Stimulated activated naive CD8-positive, alpha-beta T cell treated with anti-CD3 and anti-CD28 coated beads, Interleukin-15, Interleukin-2, amounts not matched to agents 100 U/mL and 50 U/mL, for 24 hours (primary cell): ENCODE measurements around the gene ADGRV1.
"Not testable (repeated sequence)": the region's sequence is repeated elsewhere in the genome, so short reads cannot be mapped to it uniquely, and the experiment has no call there.

Experiments used
- ATAC-seq: fragments of 150-1000 bp; cut with Tn5 transposase; one replicate; pipeline ENCODE4 v1.10.0; 2021
- DNase-seq: peaks from one replicate; pipeline ENCODE4 v3.0.0; 2021

Gene ADGRV1

GRCh38 chr5:90553711-90554110 lies 4.9 kb upstream of the ADGRV1 start:
- ATAC-seq = no peak

GRCh38 chr5:90554358-90555006 lies 4.1 kb upstream of the ADGRV1 start:
- DNase-seq (no peak), ATAC-seq (no peak)

More at GRCh38 chr5:90553711-90554110, 4.9 kb upstream of the ADGRV1 start:
- no peak for DNase-seq

GRCh38 chr5:90555666-90556065 lies 2.9 kb upstream of the ADGRV1 start:
- DNase-seq (no peak), ATAC-seq (no peak)

- ATAC-seq = no peak
Measured at GRCh38 chr5:90557391-90557790, 1.2 kb upstream of the ADGRV1 start.

GRCh38 chr5:90557871-90558270 lies 726 bp upstream of the ADGRV1 start:
- no peak for DNase-seq
- ATAC-seq = no peak

More at GRCh38 chr5:90557391-90557790, 1.2 kb upstream of the ADGRV1 start:
- DNase-seq = no peak

GRCh38 chr5:90560771-90561170 lies 2.2 kb downstream of the ADGRV1 start:
- no peak for DNase-seq
- ATAC-seq = no peak

GRCh38 chr5:90561766-90562165 lies 3.2 kb downstream of the ADGRV1 start:
- no peak for DNase-seq
- no peak for ATAC-seq

GRCh38 chr5:90562341-90562740 lies 3.7 kb downstream of the ADGRV1 start:
- no peak for DNase-seq
- ATAC-seq = no peak

- DNase-seq = no peak
- ATAC-seq = no peak
Measured at GRCh38 chr5:90563108-90563507, 4.5 kb downstream of the ADGRV1 start.

- DNase-seq (no peak), ATAC-seq (no peak)
Measured at GRCh38 chr5:90565491-90565890, 6.9 kb downstream of the ADGRV1 start.

- ATAC-seq (no peak), DNase-seq (no peak)
Measured at GRCh38 chr5:90569084-90569483, 10.5 kb downstream of the ADGRV1 start.

- DNase-seq (no peak), ATAC-seq (no peak)
Measured at GRCh38 chr5:90570034-90570433, 11.4 kb downstream of the ADGRV1 start.

GRCh38 chr5:90571147-90571773 lies 12.7 kb downstream of the ADGRV1 start:
- no peak for ATAC-seq
- no peak for DNase-seq

- DNase-seq (no peak), ATAC-seq (no peak)
Measured at GRCh38 chr5:90575712-90576111, 17.1 kb downstream of the ADGRV1 start.

GRCh38 chr5:90576566-90576965 lies 18.0 kb downstream of the ADGRV1 start:
- DNase-seq, ATAC-seq: not testable (repeated sequence)

GRCh38 chr5:90579905-90580304 lies 21.3 kb downstream of the ADGRV1 start:
- not testable (repeated sequence) for DNase-seq, ATAC-seq

- DNase-seq = no peak
- ATAC-seq = no peak
Measured at GRCh38 chr5:90581956-90582355, 23.4 kb downstream of the ADGRV1 start.

GRCh38 chr5:90585337-90585986 lies 26.9 kb downstream of the ADGRV1 start:
- DNase-seq = no peak
- ATAC-seq = no peak

- ATAC-seq (no peak), DNase-seq (no peak)
Measured at GRCh38 chr5:90586469-90586868, 27.9 kb downstream of the ADGRV1 start.

- no peak for ATAC-seq
- DNase-seq = no peak
Measured at GRCh38 chr5:90590170-90590569, 31.6 kb downstream of the ADGRV1 start.

GRCh38 chr5:90593083-90593482 lies 34.5 kb downstream of the ADGRV1 start:
- not testable (repeated sequence) for DNase-seq, ATAC-seq

GRCh38 chr5:90595766-90596165 lies 37.2 kb downstream of the ADGRV1 start:
- DNase-seq, ATAC-seq: not testable (repeated sequence)

GRCh38 chr5:90598293-90598692 lies 39.7 kb downstream of the ADGRV1 start:
- ATAC-seq = no peak

More at GRCh38 chr5:90598293-90598692, 39.7 kb downstream of the ADGRV1 start:
- no peak for DNase-seq
